ENCODE data around the gene CNTNAP2. TPM values are rescaled to one million over a fixed set of nuclear protein-coding genes. Genes with fewer than 3 reads are reported as not detected.
"Not testable (repeated sequence)": the region's sequence is repeated elsewhere in the genome, so short reads cannot be mapped to it uniquely, and the experiment has no call there.

The CNTNAP2 gene
- total RNA-seq, 2 experiments from 2014 or later = 0.28 TPM; not detected in 1

DNA sequence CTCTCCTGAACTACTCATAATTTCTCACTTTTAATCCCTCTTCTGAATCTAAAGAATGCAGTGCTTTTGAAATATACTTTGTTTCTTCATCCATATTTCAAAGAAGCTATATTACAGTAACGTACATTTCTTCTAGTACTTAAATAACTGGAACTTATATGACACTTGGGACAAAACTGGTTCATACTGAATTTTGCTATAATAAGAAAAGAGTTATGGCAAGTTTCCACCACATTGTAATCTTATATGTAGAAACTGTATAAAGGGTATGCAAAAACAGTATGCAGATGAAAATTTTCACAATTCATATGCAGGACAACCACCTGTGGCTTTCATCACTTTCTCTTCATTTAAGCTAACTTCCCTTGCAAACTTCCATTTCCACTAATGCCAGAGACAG is 785.7 kb downstream of the CNTNAP2 start:
- H4K20me1 ChIP-seq (ENCODE audit: insufficient read depth, low read length) = no peaks in the 10 kb centered on the region
- DNase-seq (ENCODE audit: low spot score) = no peak
- H3K4me1 ChIP-seq (ENCODE audit: insufficient read depth, low read length, poor library complexity, severe bottlenecking) = no peaks in the 10 kb centered on the region
- no peak overlapping the region for H2AFZ ChIP-seq (ENCODE audit: low read length)
- ChIA-PET CTCF (ENCODE audit: unreplicated experiment) (no interaction called here), POLR2A (interaction anchor here (0.6 kb wide), 1 partner anchor 251 kb away, joined by 3 read pairs; no protein-coding TSS in a partner anchor)
- no peaks in the 10 kb centered on the region for H3K79me2 ChIP-seq (ENCODE audit: insufficient read depth, low read depth, low read length)
- H3K9me3 ChIP-seq (ENCODE audit: low read length) = no peaks in the 10 kb centered on the region
- H3K9me2 ChIP-seq (ENCODE audit: insufficient read depth, low read length) = no peaks in the 10 kb centered on the region
- H3K4me3 ChIP-seq (ENCODE audit: low read depth, low read length, poor library complexity, severe bottlenecking) = no peak overlapping the region
- intact Hi-C loops (cut with micrococcal nuclease; ENCODE audit: unreplicated experiment) = no loop called here
- BruUV-seq (replicated peaks) = no TSS peak
- no peak overlapping the region for H3K4me2 ChIP-seq (ENCODE audit: low read length)
- no peaks in the 10 kb centered on the region for H3K36me3 ChIP-seq (ENCODE audit: insufficient read depth, low read length)
- H3K27ac ChIP-seq (ENCODE audit: low read depth, low read length, poor library complexity, severe bottlenecking) = no peak overlapping the region
- TF ChIP-seq, protein P1, sequence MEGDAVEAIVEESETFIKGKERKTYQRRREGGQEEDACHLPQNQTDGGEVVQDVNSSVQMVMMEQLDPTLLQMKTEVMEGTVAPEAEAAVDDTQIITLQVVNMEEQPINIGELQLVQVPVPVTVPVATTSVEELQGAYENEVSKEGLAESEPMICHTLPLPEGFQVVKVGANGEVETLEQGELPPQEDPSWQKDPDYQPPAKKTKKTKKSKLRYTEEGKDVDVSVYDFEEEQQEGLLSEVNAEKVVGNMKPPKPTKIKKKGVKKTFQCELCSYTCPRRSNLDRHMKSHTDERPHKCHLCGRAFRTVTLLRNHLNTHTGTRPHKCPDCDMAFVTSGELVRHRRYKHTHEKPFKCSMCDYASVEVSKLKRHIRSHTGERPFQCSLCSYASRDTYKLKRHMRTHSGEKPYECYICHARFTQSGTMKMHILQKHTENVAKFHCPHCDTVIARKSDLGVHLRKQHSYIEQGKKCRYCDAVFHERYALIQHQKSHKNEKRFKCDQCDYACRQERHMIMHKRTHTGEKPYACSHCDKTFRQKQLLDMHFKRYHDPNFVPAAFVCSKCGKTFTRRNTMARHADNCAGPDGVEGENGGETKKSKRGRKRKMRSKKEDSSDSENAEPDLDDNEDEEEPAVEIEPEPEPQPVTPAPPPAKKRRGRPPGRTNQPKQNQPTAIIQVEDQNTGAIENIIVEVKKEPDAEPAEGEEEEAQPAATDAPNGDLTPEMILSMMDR (conservative IDR thresholded peaks at IDR 0.05; ENCODE audit: low read length) = no peak
- no peak for TF ChIP-seq EZH2phosphoT487 (IDR thresholded peaks at IDR 0.05; ENCODE audit: borderline replicate concordance, low read depth, low read length)

DNA sequence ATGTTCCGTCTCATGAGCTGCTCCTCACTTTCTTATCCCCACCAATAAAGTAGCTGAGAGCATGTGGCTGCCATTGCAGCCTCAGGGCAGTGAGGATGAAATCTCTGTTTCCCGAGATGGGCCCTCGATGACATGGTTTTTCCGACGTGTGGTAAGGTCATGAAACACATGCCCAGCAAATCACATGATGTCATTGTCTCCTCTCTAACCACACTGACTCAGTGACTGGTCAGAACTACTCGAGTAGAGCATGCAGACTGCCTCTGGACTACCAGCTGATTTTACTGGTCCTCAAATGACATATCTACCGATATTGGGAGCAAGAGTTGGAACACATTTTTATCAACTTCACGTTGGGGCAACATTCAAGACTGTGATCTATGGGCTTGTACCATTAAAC is 786.1 kb downstream of the CNTNAP2 start:
- H3K4me1 ChIP-seq (ENCODE audit: insufficient read depth, low read length, poor library complexity, severe bottlenecking) = no peaks in the 10 kb centered on the region
- no TSS peak for BruUV-seq (replicated peaks)
- no peak overlapping the region for H2AFZ ChIP-seq (ENCODE audit: low read length)
- CTCF ChIA-PET (ENCODE audit: unreplicated experiment) = no interaction called here
- no peak overlapping the region for H3K4me2 ChIP-seq (ENCODE audit: low read length)
- H3K27ac ChIP-seq (ENCODE audit: low read depth, low read length, poor library complexity, severe bottlenecking) = no peak overlapping the region
- DNase-seq (ENCODE audit: low spot score) = no peak
- POLR2A ChIA-PET = no interaction called here
- TF ChIP-seq EZH2phosphoT487 (IDR thresholded peaks at IDR 0.05; ENCODE audit: borderline replicate concordance, low read depth, low read length) = no peak
- TF ChIP-seq, protein P1 (conservative IDR thresholded peaks at IDR 0.05; ENCODE audit: low read length) = no peak
- no peaks in the 10 kb centered on the region for H3K36me3 ChIP-seq (ENCODE audit: insufficient read depth, low read length)
- no peaks in the 10 kb centered on the region for H4K20me1 ChIP-seq (ENCODE audit: insufficient read depth, low read length)
- intact Hi-C loops (cut with micrococcal nuclease; ENCODE audit: unreplicated experiment) = no loop called here
- H3K9me2 ChIP-seq (ENCODE audit: insufficient read depth, low read length) = no peaks in the 10 kb centered on the region
- H3K4me3 ChIP-seq (ENCODE audit: low read depth, low read length, poor library complexity, severe bottlenecking) = no peak overlapping the region
- H3K79me2 ChIP-seq (ENCODE audit: insufficient read depth, low read depth, low read length) = no peaks in the 10 kb centered on the region
- no peaks in the 10 kb centered on the region for H3K9me3 ChIP-seq (ENCODE audit: low read length)

DNA sequence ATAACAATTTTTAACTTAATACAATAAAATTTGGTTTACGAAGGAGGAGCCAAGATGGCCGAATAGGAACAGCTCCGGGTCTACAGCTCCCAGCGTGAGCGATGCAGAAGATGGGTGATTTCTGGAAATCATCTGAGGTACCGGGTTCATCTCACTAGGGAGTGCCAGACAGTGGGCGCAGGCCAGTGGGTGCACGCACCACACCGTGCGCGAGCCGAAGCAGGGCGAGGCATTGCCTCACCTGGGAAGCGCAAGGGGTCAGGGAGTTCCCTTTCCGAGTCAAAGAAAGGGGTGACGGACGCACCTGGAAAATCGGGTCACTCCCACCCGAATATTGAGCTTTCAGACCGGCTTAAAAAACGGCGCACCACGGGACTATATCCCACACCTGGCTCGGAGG is 789.1 kb downstream of the CNTNAP2 start:
- H3K9me3 ChIP-seq (ENCODE audit: low read length); H2AFZ ChIP-seq (ENCODE audit: low read length); H3K9me2 ChIP-seq (ENCODE audit: insufficient read depth, low read length); H3K4me3 ChIP-seq (ENCODE audit: low read depth, low read length, poor library complexity, severe bottlenecking); BruUV-seq (replicated peaks); H3K79me2 ChIP-seq (ENCODE audit: insufficient read depth, low read depth, low read length); intact Hi-C loops (cut with micrococcal nuclease; ENCODE audit: unreplicated experiment); DNase-seq (ENCODE audit: low spot score); POLR2A ChIA-PET; H3K4me2 ChIP-seq (ENCODE audit: low read length); CTCF ChIA-PET (ENCODE audit: unreplicated experiment); H3K27ac ChIP-seq (ENCODE audit: low read depth, low read length, poor library complexity, severe bottlenecking); H4K20me1 ChIP-seq (ENCODE audit: insufficient read depth, low read length); H3K4me1 ChIP-seq (ENCODE audit: insufficient read depth, low read length, poor library complexity, severe bottlenecking); H3K36me3 ChIP-seq (ENCODE audit: insufficient read depth, low read length): not testable (repeated sequence)
